NT2/D1 (cell line): ENCODE results near the gene TUBA1C.

ENCODE experiments used
- DNase-seq: peaks from one replicate; pipeline ENCODE4 v3.0.0-alpha.2; 2011; ENCODE audit warnings: low read depth, low spot score
- H3K27me3 ChIP-seq: 2 replicates; pipeline ENCODE4 v1.6.0; 2011; ENCODE audit warnings: mild to moderate bottlenecking; ENCODE audit not compliant: insufficient read length, insufficient read depth
- H3K36me3 ChIP-seq: 2 replicates; pipeline ENCODE4 v1.6.1; 2011; ENCODE audit warnings: mild to moderate bottlenecking, low read length, mixed read lengths; ENCODE audit not compliant: insufficient read depth, insufficient read length
- H3K4me1 ChIP-seq: 2 replicates; pipeline ENCODE4 v1.5.1; 2011; ENCODE audit not compliant: insufficient read depth, insufficient read length
- H3K4me3 ChIP-seq: 2 replicates; pipeline ENCODE4 v1.5.1; 2011; ENCODE audit warnings: low read depth; ENCODE audit not compliant: insufficient read length
- H3K9ac ChIP-seq: 2 replicates; pipeline ENCODE4 v1.6.0; 2011; ENCODE audit warnings: low read depth; ENCODE audit not compliant: insufficient read length
- H3K9me3 ChIP-seq: 2 replicates; pipeline ENCODE4 v1.5.1; 2011; ENCODE audit warnings: mild to moderate bottlenecking, low read length; ENCODE audit not compliant: insufficient read depth
- SUZ12 ChIP-seq: IDR thresholded peaks from 2 replicates; pipeline ENCODE4 v1.6.1; 2011; ENCODE audit not compliant: insufficient read length, insufficient read depth; ENCODE audit errors: extremely low read depth
- YY1 ChIP-seq: IDR thresholded peaks from 2 replicates; pipeline ENCODE4 v1.6.1; 2011; ENCODE audit not compliant: insufficient read length, insufficient read depth
- ZNF274 ChIP-seq: IDR thresholded peaks from 2 replicates; pipeline ENCODE4 v1.6.1; 2011; ENCODE audit warnings: mild to moderate bottlenecking, low read depth, low read length

Gene TUBA1C

GRCh38 chr12:49322708-49323523 is 58.0 kb downstream of the TUBA1C start, which contains the start of gene TROAP:
TSS of gene TROAP (plus strand) at chr12:49323255. CDS start at chr12:49323609, 354 bp downstream.
- Histone ChIP-seq H3K4me3 (peak within 1 kb of the TSS; percentile 94), H3K36me3 (peaks cover 41% of the 10 kb centered on the region), H3K9me3 (no peaks in the 10 kb centered on the region), H3K4me1 (peaks cover 4% of the 10 kb centered on the region), H3K27me3 (no peaks in the 10 kb centered on the region), H3K9ac (peak within 1 kb of the TSS; percentile 92)
- DNase-seq, result peak; percentile 98
- TF ChIP-seq SUZ12 (no peak), ZNF274 (no peak), YY1 (peak; percentile 36)

DNA sequence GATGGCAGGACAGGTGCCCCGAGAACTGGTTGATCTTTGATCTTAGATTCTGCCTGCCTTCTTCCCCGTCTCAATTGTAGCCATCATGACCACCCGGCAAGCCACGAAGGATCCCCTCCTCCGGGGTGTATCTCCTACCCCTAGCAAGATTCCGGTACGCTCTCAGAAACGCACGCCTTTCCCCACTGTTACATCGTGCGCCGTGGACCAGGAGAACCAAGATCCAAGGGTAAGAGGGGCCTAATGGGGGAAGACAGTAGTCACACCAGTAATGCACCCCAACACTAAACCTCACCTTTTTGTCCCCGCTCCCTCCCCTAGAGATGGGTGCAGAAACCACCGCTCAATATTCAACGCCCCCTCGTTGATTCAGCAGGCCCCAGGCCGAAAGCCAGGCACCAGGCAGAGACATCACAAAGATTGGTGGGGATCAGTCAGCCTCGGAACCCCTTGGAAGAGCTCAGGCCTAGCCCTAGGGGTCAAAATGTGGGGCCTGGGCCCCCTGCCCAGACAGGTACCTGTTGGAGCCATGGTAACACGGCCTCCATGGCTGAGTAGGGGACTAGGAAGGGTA is 58.7 kb downstream of the TUBA1C start:
- no peak for TF ChIP-seq YY1
- no peak for TF ChIP-seq SUZ12
- TF ChIP-seq ZNF274, result no peak
- H3K9me3 ChIP-seq, result no peaks in the 10 kb centered on the region
- no peak for DNase-seq
- no peaks in the 10 kb centered on the region for H3K27me3 ChIP-seq
- peaks cover 42% of the 10 kb centered on the region for H3K36me3 ChIP-seq
- peaks cover 4% of the 10 kb centered on the region for H3K4me1 ChIP-seq
- peak overlapping the region; percentile 92 for H3K9ac ChIP-seq
- H3K4me3 ChIP-seq, result peak overlapping the region; percentile 94
